Erythroblast (primary cell): ENCODE measurements around the gene WFS1.

Experiments used
- GATA1 ChIP-seq: IDR thresholded peaks from 2 replicates; pipeline ENCODE4 v1.6.1; 2011; ENCODE audit warnings: low read depth, mild to moderate bottlenecking, control low read depth, low read length, moderate library complexity
- POLR2A ChIP-seq: IDR thresholded peaks from 2 replicates; pipeline ENCODE4 v1.6.1; 2011; ENCODE audit warnings: mild to moderate bottlenecking, low read length

- TF ChIP-seq GATA1 (no peak), POLR2A (no peak)
Observed at GRCh38 chr4:6313216-6313615, 43.6 kb downstream of the WFS1 start.
